HS-5 (cell line): ENCODE results near the gene SLC25A10.
"Not testable (repeated sequence)": the region's sequence is repeated elsewhere in the genome, so short reads cannot be mapped to it uniquely, and the experiment has no call there.

ENCODE experiments used
- DNase-seq: peaks from one replicate; pipeline ENCODE4 v3.0.0-alpha.2; 2012; ENCODE audit warnings: low read depth

The SLC25A10 gene

DNA sequence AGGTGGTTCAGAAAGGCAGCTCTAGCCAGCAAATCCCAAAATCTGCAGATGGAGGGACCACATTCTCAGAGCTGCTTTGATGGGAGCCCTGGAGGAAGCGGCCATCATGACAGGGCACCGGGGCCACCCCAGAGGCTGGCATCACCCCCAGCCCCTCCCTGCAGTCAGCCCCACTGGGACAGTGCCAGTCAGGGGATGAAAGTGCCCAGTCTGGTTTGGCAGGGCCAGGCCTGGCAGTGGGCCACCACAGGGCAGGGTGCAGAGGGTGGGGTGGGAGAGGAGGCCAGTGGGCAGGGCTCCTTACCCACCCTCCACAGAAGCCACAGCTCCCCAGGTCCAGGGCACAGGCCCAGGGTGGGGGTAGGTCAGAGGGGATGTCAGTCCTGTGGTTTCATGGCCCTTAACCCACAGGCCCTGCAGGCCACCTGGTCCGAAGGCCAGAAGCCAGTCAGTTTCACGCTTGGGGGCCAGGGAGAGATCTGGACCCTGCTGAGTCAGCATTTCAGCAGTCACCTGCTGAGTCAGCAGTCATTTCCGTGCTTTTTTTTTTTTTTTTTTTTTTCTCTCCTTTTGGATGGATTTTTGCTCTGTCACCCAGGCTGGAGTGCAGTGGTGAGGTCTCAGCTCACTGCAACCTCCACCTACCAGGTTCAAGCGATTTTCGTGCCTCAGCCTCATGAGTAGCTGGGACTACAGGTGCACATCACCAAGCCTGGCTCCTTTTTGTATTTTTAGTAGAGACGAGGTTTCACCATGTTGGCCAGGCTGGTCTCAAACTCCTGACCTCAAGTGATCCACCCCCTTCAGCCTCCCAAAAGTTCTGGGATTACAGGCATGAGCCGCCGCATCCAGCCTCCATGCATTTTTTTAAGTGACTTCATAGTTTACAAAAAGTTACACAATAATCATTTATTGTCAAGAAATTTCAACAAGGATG lies 10.4 kb downstream of the SLC25A10 start:
- no peak for DNase-seq

DNA sequence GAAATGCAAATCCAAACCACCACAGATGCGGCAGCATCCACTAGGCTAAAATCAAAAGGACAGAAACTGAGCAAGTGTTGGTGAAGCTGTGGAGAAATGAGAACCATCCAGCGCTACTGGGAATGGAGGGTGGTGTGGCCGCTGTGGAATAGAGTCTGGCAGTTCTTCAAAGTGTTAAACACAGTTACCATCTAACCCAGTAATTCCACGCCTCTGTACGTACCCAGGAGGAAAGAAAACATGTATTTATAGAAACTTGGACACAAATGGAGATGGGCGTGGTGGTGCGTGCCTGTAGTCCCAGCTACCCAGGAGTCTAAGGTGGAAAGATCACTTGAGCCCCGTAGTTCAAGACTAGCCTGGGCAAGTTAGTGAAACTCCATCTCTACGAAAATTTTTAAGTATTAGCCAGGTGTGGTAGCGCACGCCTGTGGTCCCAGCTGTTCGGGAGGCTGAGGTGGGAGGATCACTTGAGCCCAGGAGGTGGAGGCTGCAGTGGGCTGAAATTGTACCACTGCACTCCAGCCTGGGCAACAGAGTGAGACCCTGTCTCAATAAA lies 11.6 kb downstream of the SLC25A10 start:
- DNase-seq: no peak

DNA sequence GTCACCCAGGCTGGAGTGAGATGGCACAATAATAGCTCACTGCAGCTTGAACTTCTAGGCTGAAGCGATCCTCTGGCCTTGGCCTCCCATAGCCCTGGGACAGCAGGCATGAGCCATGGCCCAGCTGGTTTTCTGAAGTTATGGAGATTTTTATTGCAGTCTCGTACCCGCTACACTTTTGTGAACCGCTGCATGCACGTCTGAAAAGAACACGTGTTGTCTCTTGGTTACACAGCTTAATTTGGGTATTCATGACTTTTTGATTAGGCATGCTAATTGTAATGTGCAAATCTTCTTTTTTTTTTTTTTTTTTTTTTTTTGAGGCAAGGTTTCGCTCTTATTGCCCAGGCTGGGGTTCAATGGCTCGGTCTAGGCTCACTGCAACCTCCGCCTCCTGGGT lies 13.4 kb downstream of the SLC25A10 start:
- DNase-seq: no peak

DNA sequence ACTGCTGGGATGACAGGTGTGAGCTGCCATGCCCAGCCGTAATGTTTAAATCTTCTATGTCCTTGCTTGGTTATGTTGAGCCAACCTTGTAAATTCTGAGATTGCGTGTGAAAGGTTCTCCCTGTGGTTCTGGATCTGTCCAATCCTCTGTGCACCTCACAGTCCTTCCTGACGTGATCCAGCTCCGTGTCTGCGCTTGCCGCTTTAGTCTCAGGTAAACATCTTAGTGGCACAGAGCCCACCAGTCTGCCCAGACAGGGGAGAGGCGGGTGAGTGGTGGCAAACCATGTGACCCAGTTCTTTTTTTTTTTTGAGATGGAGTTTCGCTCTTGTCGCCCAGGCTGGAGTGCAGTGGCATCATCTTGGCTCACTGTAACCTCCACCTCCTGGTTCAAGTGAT lies 13.9 kb downstream of the SLC25A10 start:
- DNase-seq: no peak

DNA sequence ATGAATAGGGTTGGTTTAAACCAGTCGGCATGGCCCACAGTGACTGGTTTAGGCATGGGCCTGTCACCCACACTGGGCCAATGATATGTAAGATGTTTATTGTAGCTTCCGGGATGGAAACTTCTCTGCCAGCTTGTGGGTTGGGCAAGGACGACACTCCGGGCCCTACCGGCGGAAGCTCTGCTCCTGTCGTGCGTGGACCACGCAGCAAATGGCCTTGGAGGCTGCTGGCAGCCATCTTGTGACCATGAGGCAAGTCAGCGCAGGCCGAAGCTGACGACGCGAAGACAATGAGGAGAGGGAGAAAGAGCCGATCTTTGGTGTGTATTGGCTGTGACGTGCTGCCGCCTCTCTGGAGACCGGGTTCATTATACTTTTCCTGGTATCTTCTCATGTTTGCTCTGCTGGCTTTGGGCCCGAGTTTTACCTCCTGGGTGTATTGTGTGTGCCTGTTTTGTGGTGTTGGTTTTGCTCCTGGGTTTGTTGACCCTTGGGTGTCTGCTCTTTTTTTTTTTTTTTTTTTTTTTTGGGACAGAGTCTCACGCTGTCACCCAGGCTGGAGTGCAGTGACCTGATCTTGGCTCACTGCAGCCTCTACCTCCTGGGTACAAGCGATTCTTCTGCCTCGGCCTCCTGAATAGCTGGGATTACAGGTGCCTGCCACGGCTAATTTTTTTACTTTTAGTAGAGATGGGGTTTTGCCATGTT lies 15.4 kb downstream of the SLC25A10 start:
- DNase-seq: no peak

DNA sequence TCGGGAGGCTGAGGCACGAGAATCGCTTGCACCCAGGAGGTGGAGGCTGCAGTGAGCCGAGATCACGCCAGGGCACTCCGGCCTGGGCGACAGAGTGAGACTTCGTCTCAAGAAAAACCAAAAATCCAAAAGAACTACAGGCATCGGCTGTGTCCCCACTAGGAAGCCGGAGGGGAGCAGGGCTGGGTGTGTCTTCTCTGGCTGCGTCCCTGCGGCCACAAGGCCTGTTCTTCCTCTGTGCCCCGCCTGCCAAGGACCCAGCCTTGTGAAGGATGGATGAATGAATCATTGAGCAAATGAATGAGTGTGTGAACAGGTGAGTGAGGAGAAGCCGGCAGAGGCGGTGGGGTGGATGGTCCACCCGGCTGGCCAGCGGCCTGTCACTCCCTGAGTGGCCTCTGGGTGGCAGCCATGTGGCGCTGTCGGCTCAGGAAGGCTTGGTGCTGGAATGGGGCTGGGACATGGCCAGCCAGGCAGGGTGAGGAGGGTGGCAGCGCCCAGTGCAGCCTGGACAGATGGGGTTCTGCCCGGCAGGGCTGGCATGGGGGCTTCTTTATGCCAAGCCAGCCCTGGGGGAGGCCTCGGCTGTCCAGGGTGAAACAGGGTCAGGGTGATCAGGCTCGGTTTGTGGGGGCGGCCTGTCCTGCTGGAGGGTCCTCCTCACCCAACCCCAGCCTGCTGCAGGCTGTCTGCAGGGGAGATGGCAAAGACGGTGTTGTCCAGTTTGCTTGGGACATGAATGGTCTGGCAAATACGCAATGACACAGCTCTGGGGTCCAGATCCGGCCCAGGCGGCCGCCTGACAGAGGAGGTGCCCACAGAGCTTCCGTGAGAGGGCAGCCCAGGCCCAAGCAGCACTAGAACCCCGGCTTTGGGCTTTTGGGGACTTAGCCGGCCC lies 21.7 kb downstream of the SLC25A10 start:
- peak; percentile 19 for DNase-seq

DNA sequence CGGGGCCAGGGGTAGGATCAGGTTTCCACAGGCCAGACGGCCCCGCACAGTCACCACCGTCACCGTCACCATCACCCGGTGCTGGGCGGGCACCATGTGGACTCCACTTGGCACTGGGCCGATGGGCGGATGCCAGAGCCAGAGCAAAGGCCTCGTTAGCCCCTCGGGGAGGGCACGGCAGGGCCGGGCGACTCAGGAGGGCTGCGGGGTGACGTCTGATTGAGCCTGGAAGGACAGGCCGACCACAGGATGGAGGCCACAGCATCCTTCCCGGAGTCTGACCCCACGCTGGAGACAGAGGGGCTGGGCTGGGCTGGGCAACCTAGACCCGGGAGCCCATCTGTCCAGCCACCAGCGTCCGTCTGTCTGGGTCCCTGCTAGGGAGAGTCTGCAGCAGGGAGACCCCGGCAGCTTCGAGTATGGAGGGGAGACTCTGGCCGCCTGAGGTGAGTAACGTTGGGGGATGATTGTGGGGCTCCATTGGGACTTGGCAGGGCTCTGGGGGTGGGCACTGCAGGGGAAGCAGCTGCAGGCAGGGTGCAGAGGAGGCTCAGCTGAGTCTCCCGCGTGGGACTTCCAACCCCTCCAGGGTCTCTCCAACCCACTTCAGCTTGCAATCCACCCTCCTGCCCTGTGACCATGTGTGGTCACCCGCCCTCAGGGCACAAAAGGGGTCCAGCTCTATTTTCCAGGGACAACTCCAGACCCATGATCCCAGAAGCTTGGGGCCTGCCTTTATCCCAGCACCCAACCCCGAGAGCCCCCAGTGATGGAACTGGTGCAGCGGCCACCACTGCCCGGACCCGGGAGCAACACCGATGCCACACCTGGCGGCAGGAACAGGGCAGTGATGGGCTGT lies 22.6 kb downstream of the SLC25A10 start:
- DNase-seq: no peak

DNA sequence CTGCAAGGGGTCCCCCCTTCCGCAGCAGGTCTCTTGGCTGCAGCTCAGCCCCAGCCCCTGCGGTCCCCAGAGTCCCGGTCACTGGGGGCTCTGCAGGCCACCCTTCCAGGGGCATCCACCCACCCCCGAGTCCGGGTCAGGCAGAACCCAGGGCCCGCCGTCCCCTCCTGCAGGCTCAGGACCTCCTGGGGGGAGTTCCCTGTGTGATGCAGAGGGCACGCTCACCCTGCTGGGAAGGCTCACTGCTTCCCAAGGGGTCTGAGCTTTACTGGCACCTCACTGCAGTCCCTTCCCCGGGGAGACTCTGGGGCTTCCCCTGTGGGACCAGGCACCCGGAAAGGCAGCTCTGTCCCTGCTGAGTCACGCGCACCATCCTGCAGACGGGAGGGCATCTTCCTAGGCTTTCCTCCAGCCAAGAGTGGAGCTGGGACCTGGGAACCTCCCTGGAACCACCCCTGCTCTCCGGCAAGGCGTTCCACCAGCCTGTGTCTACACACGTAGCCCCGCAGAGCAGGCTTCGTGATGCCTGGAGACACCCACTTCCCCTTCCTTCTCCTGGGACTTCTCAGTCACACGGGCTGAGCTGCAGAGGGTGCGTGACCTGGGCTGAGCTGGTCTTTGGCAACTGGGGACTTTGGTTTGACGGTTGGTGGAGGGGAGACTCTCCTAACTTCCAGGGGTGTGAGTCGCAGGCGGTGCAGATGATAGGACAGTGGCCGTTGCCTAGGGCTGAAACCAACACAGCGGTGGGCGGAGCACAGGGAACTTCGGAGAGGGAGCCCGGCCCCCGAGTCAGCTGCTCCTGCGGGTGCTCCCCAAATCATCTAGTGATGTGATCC lies 23.4 kb downstream of the SLC25A10 start:
- peak; percentile 57 for DNase-seq

DNA sequence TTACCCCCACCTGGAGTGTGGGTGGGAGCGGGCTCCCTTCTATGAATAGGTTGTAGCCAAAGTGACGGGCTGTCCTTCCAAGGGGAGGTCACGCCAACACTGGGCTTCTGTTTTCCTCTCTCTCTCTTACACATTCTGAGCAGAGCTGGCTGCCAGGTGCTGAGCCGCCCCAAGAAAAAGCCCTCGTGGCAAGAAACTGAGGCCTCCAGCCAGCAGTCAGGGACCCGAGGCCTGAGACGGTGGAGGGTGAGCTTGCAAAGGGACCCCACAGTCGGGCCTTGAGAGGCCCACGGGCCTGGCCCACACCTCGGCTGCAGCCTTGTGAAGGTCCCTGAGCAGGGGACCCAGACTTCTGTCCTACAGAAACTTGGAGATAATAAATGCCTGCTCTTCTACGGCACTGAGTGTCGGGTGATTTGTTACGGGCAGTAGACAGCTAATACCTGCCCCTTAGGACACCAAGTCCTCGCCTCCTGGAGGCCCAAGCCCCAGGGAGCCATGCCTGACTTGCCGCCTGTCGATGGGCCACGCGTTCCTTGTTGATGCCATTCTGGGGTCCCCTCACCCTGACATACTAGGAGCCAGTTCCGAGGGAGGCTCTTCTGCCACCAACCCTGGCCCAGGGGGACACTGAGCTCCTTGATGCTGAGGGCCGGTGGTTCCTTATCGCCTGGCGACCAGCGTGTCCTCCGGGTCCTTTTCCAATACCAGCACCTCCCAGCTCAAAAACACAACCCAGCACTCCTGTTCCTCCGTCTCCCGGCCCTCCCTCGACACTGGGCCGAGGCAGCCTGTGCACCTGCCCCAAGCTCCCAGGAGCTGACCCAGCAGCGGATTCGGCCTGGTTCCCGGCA lies 26.1 kb downstream of the SLC25A10 start:
- no peak for DNase-seq

DNA sequence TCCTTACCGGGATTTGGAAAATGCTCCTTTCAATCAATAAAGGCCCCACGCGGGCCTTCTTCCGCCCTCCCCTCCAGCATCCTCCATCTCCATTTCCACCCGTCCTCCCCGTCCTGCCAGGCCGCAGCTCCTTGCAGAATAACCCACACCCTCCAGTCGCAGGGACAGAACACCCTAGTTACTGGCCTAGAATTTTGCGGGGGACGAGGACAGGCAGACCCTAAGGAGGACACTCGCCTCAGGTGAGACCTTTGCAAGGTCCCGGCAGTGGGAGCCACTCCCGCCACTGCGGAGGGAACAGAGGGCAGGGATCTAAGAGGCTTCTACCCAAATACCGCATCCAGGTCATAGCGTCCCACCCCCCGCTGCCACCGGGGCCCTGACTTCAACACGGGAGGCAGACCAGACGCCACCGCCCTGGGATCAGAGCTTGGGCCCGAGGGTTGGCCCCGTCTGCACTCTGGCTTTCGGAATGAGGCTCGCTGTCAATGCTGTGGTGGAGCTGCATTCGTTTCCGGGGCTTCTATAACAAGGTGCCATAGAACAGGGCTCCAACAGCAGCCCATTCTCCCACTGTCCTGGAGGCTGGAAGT lies 26.8 kb downstream of the SLC25A10 start:
- no peak for DNase-seq

DNA sequence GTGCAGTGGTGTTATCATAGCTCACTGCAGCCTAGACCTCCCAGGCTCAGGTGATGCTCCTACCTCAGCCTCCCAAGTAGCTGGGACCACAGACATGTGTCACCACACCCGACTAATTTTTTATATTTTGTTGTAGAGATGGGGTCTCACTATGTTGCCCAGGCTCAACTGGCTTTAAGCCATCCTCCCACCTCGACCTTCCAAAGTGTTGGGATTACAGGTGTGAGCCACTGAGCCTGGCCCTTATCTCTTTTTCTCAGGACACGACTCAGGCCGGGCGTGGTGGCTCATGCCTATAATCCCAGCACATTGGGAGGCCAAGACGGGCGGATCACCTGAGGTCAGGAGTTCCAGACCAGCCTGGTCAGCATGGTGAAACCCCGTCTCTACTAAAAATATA lies 27.5 kb downstream of the SLC25A10 start:
- DNase-seq: not testable (repeated sequence)

DNA sequence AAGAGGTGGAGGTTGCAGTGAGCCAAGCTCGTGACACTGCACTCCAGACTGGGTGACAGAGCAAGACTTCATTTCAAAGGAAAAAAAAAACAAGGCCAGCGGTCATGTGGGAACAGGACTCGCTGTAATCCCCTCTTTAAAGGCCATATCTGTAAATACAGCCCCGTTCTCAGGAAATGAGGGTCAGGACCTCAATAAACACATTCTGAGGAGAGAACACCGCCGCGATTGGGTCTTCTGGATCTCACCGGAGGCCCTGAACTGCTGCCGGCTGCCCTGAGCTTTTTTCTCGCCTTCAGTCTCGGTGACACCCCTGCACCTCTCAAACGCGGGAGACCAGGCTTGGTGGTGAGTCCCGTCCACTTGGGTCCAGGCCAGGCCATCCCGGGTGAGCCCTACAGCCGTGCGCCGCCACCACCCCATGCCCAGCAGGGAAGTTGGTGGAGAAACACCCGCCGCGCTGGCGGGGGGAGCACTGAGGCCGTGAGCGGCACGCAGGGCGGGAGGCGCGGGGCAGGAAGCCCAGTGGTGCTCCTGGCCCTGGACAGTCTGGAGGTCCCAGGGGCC lies 28.4 kb downstream of the SLC25A10 start:
- no peak for DNase-seq

DNA sequence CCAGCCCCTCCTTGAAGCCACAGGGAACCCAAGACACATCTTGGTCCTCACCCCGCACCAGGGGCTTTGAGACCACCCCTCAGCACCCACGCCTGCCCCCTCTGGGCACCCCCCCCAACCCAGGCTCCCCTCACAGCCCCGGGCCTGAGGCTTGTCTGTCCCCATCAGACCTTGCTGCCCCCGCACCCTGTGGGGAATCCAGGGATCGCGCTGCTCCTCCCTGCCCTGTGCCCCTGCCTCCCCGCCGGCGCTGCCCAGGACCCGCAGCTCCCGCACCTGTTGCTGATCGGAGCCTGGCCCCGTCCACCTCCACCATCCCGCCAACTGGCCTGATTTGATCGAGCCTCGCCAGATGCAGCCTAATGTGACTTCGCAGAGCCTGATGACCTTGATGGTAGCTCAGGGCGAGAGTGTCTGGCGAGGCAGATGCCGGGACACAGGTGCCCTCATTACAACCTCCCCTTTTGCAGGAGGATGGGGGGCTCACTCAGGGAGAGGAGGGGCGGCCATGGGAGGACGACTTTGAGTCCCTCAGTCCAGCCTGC lies 29.0 kb downstream of the SLC25A10 start:
- no peak for DNase-seq

DNA sequence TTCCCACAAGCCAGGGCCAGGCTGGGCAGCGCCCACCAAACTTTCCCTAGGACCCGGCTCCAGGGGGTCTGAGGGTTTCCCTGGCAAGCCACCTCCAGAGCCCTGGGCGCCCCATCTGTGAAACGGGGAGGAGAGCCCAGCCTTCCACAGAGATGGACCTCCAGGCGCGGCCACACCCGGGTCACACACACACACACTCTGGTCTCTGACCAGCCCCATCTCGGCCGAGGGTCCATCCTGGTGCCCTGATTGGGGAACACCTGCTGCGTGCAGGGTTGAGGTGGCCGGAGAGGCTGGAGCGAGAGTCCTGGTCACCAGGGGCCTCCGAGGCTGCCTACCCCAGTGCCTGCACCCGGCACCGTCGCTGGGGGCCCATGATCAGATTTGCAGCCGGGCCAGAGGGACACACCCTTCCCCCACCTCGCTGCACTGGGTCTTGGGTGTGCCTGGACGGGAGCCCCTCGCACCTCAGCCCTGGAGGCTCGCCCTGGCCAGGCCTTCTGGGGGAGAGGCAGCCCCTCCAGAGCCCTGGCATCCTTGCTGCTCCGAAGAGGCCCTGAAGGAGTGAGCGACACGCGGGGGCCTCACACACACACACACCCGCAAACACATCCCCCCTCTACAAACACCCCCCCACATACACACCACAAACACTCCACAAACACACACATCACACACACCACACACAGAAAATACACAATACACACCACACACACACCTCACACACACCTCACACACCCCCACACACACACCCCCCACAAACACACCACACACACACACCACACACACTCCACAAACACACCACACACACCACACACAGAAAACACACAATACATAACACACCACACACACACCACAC lies 29.7 kb downstream of the SLC25A10 start:
- no peak for DNase-seq
